CD4-positive, alpha-beta T cell (primary cell): Measurements from ENCODE around the gene BCKDHB. TPM values are rescaled to one million over a fixed set of nuclear protein-coding genes. Genes with fewer than 3 reads are reported as not detected.

Experiments used
- ATAC-seq: fragments of 200-7000 bp; cut with Tn5 transposase; one replicate; pipeline ENCODE4 v1.10.0; 2022; ENCODE audit warnings: mild to moderate bottlenecking; ENCODE audit not compliant: poor library complexity
- CTCF ChIA-PET: fragments of 350-600 bp; sonication (Branson Sonifier 250); formaldehyde crosslinking; loops from one replicate; lab custom pipeline; 2021; ENCODE audit warnings: antibody characterized with exemption, inconsistent platforms; lab: Charles Lee
- POLR2A ChIA-PET: fragments of 350-600 bp; sonication (Branson Sonifier 250); formaldehyde crosslinking; loops from one replicate; lab custom pipeline; 2021; ENCODE audit warnings: antibody characterized with exemption, inconsistent platforms; lab: Charles Lee
- DNase-seq, 14 experiments: peaks; one replicate each; pipeline ENCODE4 v3.0.0-alpha.2; 2013 to 2020; ENCODE audit warnings: mixed read lengths in 2 of 14
- H3K27ac ChIP-seq, 2 donors: one replicate each; pipeline versions ENCODE4 v1.5.1 to v1.7.0; 2013; ENCODE audit warnings: low read length in 2 of 2, low read depth in 1 of 2, mild to moderate bottlenecking in 1 of 2
- H3K27me3 ChIP-seq, 2 experiments: 1 replicate in 1 of 2; 2 replicates in 1 of 2; pipeline versions ENCODE4 v1.6.1 to v1.7.0; 2013; ENCODE audit warnings: low read length in 2 of 2, control low read depth in 1 of 2, mild to moderate bottlenecking in 1 of 2, moderate library complexity in 1 of 2; ENCODE audit not compliant: insufficient read depth in 2 of 2, control insufficient read depth in 1 of 2
- H3K36me3 ChIP-seq: one replicate; pipeline ENCODE4 v1.6.1; 2013; ENCODE audit warnings: low read length, control low read depth; ENCODE audit not compliant: insufficient read depth
- H3K4me1 ChIP-seq: one replicate; pipeline ENCODE4 v1.6.1; 2013; ENCODE audit warnings: low read length, control low read depth; ENCODE audit not compliant: insufficient read depth
- H3K4me3 ChIP-seq: one replicate; pipeline ENCODE4 v1.5.1; 2013; ENCODE audit warnings: mild to moderate bottlenecking, low read length, moderate library complexity
- H3K9me3 ChIP-seq, 2 experiments: 1 replicate in 1 of 2; 2 replicates in 1 of 2; pipeline versions ENCODE4 v1.6.1 to v1.7.0; 2013; ENCODE audit warnings: low read length in 2 of 2, mild to moderate bottlenecking in 2 of 2, control low read depth in 1 of 2, moderate library complexity in 1 of 2; ENCODE audit not compliant: control insufficient read depth in 1 of 2, insufficient read depth in 1 of 2
- H3K27ac Mint-ChIP-seq: one replicate; pipeline ENCODE4 v1.8.0; 2020; ENCODE audit warnings: mixed read lengths
- H3K27me3 Mint-ChIP-seq: one replicate; pipeline ENCODE4 v1.8.0; 2021; ENCODE audit warnings: mixed read lengths
- H3K36me3 Mint-ChIP-seq: one replicate; pipeline ENCODE4 v1.8.0; 2021; ENCODE audit warnings: low read depth, mixed read lengths
- H3K4me1 Mint-ChIP-seq: one replicate; pipeline ENCODE4 v1.8.0; 2021; ENCODE audit warnings: low read depth, mixed read lengths
- H3K4me3 Mint-ChIP-seq: one replicate; pipeline ENCODE4 v1.8.0; 2020; ENCODE audit warnings: mild to moderate bottlenecking, mixed read lengths
- H3K9me3 Mint-ChIP-seq: one replicate; pipeline ENCODE4 v1.8.0; 2020; ENCODE audit warnings: mixed read lengths
- intact Hi-C, 2 experiments: fragments of 100-400 bp; cut with DNase I in 1 of 2; cut with micrococcal nuclease in 1 of 2; formaldehyde crosslinking; loops; one replicate each; pipeline versions ENCODE4 v1.15.1 to v1.9.0; 2023 to 2025; cut with DNase I, micrococcal nuclease
- total RNA-seq, 174 experiments: library from RNA in 2 of 174; stranded (reverse) in 2 of 174; gene quantifications; one replicate each; pipeline ENCODE4 v1.2.3 and lab custom pipeline; 2021 to 2026
- TF ChIP-seq, protein P1 (sequence below): fragments of 200-600 bp; IDR thresholded peaks from one replicate; pipeline ENCODE4 v1.8.0; 2022; ENCODE audit warnings: antibody characterized with exemption, mild to moderate bottlenecking

Gene BCKDHB
- total RNA-seq, 2 experiments from 2014 or later = 7.8 to 8.1 TPM

DNA sequence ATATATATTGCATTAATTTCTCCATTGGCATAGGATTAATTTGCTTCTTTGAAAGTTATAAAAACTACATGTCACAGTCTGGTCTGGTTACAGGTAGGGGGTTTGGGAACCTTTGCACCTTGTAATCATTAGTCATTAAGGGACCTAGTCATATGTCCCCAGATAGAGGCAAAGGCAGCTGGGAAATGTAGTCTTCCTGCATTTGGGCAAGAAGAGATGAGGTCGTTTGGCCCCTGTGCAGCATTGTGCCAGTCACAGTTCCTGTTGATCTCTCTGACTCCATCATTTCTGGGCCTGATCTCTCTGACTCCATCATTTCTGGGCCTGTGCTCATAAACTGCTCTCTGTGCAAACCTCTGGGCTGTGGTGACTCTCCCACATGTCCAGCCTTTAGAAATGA is 73.2 kb downstream of the BCKDHB start:
- Histone ChIP-seq H3K9me3 (no peaks in the 10 kb centered on the region), H3K27me3 (no peaks in the 10 kb centered on the region), H3K36me3 (no peaks in the 10 kb centered on the region), H3K4me3 (no peak overlapping the region), H3K4me1 (no peaks in the 10 kb centered on the region), H3K27ac (no peak overlapping the region)
- CTCF ChIA-PET = no interaction called here
- Mint-ChIP-seq H3K4me1 (no peaks in the 10 kb centered on the region), H3K4me3 (no peak overlapping the region), H3K36me3 (peaks cover 34% of the 10 kb centered on the region), H3K27me3 (no peaks in the 10 kb centered on the region), H3K27ac (no peak overlapping the region), H3K9me3 (no peaks in the 10 kb centered on the region)
- TF ChIP-seq, protein P1, sequence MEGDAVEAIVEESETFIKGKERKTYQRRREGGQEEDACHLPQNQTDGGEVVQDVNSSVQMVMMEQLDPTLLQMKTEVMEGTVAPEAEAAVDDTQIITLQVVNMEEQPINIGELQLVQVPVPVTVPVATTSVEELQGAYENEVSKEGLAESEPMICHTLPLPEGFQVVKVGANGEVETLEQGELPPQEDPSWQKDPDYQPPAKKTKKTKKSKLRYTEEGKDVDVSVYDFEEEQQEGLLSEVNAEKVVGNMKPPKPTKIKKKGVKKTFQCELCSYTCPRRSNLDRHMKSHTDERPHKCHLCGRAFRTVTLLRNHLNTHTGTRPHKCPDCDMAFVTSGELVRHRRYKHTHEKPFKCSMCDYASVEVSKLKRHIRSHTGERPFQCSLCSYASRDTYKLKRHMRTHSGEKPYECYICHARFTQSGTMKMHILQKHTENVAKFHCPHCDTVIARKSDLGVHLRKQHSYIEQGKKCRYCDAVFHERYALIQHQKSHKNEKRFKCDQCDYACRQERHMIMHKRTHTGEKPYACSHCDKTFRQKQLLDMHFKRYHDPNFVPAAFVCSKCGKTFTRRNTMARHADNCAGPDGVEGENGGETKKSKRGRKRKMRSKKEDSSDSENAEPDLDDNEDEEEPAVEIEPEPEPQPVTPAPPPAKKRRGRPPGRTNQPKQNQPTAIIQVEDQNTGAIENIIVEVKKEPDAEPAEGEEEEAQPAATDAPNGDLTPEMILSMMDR = no peak
- intact Hi-C loops = no loop called here
- ATAC-seq (no peak), DNase-seq (no peak)
- POLR2A ChIA-PET = no interaction called here

DNA sequence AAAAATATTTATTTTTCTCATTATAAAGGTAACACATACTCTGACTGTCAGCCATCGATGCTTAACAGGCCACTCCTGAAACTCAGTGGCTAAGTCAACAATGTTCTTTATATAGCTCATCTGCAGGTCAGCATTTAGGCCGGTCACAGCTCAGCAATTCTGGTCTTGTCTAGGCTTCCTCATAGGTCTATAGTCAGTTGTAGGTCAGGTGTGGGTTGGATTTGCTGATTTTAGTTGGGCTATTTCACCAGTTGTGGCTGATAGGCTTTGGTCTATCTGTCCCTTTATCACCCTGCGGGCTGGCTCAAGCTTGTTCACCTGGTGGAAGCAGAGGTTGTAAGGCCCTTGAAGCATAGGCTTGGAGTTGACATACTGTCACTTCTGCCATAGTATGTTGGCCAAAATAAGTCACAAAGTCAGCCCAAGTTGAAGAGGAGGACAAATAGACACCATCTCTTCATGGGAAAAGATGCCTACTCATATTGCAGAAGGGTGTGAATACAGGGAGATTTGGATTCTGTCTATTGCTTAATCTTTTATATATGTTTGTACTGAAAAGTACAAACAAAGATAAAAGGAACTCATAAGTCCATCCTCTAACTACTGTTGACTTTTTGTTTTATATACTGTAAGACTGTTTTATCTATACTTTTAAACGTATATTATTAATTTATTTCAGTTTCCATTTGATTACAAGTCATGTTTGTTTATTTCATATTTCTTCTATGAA is 75.0 kb downstream of the BCKDHB start:
- H3K36me3 ChIP-seq = no peaks in the 10 kb centered on the region
- no peaks in the 10 kb centered on the region for H3K9me3 ChIP-seq
- no peak for ATAC-seq
- no peak overlapping the region for H3K4me3 ChIP-seq
- ChIA-PET CTCF (no interaction called here), POLR2A (no interaction called here)
- DNase-seq = no peak
- H3K27me3 Mint-ChIP-seq = no peaks in the 10 kb centered on the region
- no peaks in the 10 kb centered on the region for H3K27me3 ChIP-seq
- no peak overlapping the region for H3K27ac Mint-ChIP-seq
- H3K9me3 Mint-ChIP-seq = peaks cover 3% of the 10 kb centered on the region
- no peak overlapping the region for H3K4me3 Mint-ChIP-seq
- H3K36me3 Mint-ChIP-seq = peaks cover 31% of the 10 kb centered on the region
- TF ChIP-seq, protein P1 = no peak
- H3K27ac ChIP-seq = no peak overlapping the region
- H3K4me1 ChIP-seq = no peaks in the 10 kb centered on the region
- H3K4me1 Mint-ChIP-seq = no peaks in the 10 kb centered on the region
- intact Hi-C loops = no loop called here

DNA sequence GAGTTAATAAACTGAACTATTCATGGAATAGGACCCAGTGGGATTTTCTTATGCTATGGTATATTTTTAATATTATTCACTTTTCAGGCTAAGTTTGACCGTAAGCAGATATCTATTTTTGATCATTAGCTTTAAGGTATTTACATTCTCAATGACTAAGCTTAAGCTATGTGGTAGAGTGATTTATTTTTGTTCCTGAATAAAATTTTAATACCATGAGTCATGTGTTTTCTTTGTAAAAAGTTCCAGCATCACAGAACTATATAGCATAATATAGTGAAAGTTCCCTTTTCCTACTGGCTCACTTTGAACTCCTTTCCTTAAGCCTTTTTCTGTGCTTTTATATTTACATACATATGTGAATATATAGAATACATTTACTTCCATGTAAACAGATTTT is 75.8 kb downstream of the BCKDHB start:
- H3K27ac Mint-ChIP-seq = no peak overlapping the region
- H3K4me3 Mint-ChIP-seq = no peak overlapping the region
- CTCF ChIA-PET = no interaction called here

More for the DNA sequence above, 75.8 kb downstream of the BCKDHB start:
- H3K9me3 Mint-ChIP-seq = peaks cover 3% of the 10 kb centered on the region
- H3K27me3 Mint-ChIP-seq = no peaks in the 10 kb centered on the region
- POLR2A ChIA-PET = no interaction called here
- Histone ChIP-seq H3K36me3 (no peaks in the 10 kb centered on the region), H3K4me1 (no peaks in the 10 kb centered on the region), H3K27me3 (no peaks in the 10 kb centered on the region), H3K27ac (no peak overlapping the region), H3K4me3 (no peak overlapping the region), H3K9me3 (no peaks in the 10 kb centered on the region)
- TF ChIP-seq, protein P1 = no peak
- H3K36me3 Mint-ChIP-seq = peaks cover 30% of the 10 kb centered on the region
- no peak for DNase-seq
- H3K4me1 Mint-ChIP-seq = no peaks in the 10 kb centered on the region
- ATAC-seq = no peak
- intact Hi-C loops = no loop called here
